Heart left ventricle (tissue), 13 donors: ENCODE measurements around the gene GPRIN1.

Experiments used
- POLR2A ChIP-seq, 2 donors: fragments of 450-650 bp; IDR thresholded peaks; one replicate each; pipeline ENCODE4 v1.6.1; 2017; ENCODE audit warnings: antibody characterized with exemption in 2 of 2, mild to moderate bottlenecking in 2 of 2, moderate library complexity in 2 of 2
- TF ChIP-seq, protein P1 (sequence below), 12 donors: fragments of 200-600 bp; sonication (generic) in 4 of 12; IDR thresholded peaks; one replicate each; pipeline versions ENCODE4 v1.5.0 to v1.8.0; 2018 to 2022; ENCODE audit warnings: antibody characterized with exemption in 12 of 12, mild to moderate bottlenecking in 5 of 12
- donor health status: ischemic (EF 13 %, LVEDD 7.1; RV severe dilation, severe dysfunction).
- donor health status: DM: no; HTN: yes; CAD: no.
- donor health status: DM: no; HTN: no; CAD: no.
- donor health status: ischemic (EF 25% LVEDD 6.9; RV normal size, moderate dysfunction).
- donor health status: ischemic (EF 25% LVEDD 5.7; RV mildly dilated, moderate dysfunction).
- donor health status: ischemic (EF 35%, LVEDD 5.7; RV mildly dilated, moderate dysfunction).
- donor health status: nonischemic (EF 11% LVEDD 7.7; RV severe dilation, severe dysfunction).
- donor health status: DM: yes; HTN: yes; CAD: no.
- donor health status: PGD.
- donor health status: ischemic (EF 29% LVEDD 5.4; RV normal size, mild dysfunction).
- donor health status: nonischemic (EF 23%, LVEDD 6.1; RV moderate dilation, normal function).

DNA sequence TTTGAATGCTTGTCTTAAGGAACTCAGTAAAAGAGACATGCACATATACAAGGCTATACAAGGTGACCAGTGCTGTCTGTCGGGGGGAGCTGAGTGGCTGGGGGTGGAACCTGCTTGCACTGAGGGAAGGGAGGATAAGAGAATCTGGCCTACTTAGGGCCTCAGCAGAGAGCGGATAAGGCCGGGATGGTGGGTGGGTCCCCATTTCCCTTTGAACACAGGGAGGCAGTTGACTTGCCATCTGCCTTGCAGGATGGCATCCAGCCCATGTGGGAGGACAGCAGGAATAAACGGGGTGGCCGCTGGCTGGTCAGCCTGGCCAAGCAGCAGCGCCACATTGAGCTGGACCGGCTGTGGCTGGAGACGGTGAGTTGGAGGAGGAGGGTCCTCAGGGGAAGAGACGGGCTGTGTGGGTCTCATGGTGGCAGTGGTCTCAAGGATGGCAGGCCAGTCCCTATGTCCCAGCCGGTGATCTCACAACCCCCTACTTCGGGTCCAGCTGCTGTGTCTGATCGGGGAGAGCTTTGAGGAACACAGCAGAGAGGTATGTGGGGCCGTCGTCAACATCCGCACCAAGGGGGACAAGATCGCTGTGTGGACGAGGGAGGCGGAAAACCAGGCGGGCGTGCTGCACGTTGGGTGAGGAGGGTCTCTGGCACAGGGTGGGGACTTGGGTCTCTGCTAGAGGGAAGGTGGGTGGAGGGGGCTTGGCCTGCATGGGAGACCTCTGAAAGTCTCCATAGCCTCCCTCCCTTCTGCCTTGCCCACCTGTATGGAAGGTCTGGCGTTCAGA is 35.1 kb upstream of the GPRIN1 start:
- TF ChIP-seq, protein P1, sequence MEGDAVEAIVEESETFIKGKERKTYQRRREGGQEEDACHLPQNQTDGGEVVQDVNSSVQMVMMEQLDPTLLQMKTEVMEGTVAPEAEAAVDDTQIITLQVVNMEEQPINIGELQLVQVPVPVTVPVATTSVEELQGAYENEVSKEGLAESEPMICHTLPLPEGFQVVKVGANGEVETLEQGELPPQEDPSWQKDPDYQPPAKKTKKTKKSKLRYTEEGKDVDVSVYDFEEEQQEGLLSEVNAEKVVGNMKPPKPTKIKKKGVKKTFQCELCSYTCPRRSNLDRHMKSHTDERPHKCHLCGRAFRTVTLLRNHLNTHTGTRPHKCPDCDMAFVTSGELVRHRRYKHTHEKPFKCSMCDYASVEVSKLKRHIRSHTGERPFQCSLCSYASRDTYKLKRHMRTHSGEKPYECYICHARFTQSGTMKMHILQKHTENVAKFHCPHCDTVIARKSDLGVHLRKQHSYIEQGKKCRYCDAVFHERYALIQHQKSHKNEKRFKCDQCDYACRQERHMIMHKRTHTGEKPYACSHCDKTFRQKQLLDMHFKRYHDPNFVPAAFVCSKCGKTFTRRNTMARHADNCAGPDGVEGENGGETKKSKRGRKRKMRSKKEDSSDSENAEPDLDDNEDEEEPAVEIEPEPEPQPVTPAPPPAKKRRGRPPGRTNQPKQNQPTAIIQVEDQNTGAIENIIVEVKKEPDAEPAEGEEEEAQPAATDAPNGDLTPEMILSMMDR (IDR thresholded peaks at IDR 0.05) = no peak
- no peak for TF ChIP-seq POLR2A (IDR thresholded peaks at IDR 0.05)
